Stimulated activated CD8-positive, alpha-beta memory T cell treated with anti-CD3 and anti-CD28 coated beads, Interleukin-7, amount 100 ng/mL, for 48 hours (primary cell): Measurements from ENCODE around the gene SP4.
A peak's percentile ranks its signal among the peaks of the same experiment; 100 is the strongest.

Source experiments
- DNase-seq, 2 donors: peaks; one replicate each; pipeline ENCODE4 v3.0.0-alpha.2; 2020; ENCODE audit warnings: low read depth in 1 of 2; ENCODE audit errors: extremely low read depth in 1 of 2

SP4 gene

DNA sequence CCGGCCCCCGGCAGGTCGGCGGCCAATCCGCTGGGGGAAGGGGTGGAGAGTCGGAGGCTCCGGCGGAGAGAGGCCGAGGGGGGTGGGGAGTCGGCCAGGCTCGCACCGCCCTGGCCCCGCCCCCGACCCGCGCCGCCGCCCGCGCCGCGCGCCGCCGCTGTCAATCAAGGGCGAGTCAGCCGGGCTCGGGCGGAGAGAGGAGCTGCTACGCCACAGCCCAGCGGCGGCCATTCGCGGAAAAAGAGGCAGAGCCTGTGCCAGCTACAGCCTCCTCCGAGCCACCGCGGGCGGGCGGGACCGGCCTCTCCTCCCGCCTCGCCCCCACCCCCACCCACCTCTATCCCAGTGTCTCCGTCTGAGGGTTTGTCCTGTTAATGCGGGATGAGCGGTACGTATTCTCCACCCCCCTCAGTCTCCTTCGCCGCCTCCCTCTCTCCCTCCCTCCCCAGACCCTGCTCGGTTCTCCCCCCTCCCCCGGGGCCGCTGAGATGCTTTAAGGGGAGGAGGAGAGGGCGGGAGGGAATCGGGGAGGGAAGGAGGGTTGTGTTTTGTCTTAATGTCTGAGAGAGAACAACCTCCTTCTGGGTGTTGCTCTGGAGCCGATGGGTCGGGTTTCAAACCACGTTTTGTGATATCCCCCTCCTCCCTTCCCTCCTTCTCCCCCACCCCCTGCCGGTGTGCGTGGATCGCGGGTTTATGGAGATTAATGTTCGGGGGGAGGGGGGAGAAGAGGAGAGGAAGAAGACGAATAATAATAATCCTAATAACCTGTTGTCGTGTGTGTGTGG lies at the start of gene SP4:
TSS of gene SP4 (plus strand) at position 213 of the 788 bp plus-strand sequence. CDS start at position 382, 169 bp downstream.
- DNase-seq = peak; percentile 91 to 97

DNA sequence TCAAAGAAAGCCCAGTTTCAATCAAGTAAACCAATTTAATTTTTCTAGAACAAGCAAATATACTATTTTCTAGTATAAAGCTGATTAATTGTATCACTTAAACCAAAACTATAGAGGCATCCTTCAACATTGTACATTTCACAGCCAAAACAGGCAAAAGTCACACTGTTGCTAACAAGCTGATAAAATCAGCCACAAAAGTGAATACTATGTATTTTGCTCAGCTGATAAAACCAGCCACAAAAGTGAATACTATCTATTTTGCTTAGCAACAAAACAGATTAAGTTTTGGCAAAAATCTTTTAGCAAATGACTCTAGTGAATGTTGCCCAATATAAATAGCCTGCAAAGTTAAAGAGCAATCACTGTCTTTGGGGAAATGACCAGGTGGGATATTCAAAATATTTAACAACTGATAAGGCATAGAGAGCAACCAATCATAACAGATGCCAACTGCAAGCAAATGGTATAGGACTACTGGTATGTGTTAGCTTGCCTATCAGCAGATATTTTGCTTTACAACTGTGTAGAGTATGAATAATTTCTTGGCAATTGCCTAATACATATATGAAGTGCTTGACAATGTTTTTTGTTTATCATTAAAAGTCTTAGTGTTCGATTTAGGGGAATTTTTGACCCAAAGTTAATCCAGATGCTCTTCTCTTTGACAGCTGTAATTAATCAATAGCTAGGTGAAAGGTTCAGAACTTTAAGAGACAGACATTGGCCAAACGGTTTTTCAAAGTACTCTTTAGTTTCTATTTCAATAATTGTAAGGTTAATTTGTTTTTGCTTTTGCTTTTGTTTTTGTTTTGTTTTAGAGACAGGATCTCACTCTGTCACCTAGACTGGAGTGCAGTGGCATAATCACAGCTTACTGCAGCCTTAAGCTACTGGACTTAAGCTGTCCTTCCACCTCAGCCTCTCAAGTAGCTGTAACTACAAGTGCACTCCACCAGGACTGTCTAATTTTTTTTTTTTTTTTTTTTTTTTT lies 44.4 kb upstream of the SP4 start:
- no peak for DNase-seq

DNA sequence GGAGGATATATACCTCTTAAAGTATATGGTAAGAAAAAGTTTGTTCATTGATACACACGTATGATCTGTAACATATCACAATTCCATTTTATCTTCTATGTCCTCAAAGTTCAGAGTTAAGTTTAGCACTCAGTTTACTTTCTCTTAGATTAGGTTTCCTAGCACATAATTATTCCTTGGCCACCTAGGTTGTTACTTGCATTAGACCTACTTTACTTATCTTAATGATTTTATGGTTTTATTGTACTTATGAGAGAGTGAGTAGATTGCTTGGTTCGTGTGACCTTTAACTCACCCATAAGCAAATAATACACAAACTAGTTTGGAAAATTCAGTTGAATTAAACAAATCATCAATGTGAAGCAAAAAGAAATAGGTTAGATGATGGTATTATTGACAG lies 33.9 kb upstream of the SP4 start:
- no peak for DNase-seq

DNA sequence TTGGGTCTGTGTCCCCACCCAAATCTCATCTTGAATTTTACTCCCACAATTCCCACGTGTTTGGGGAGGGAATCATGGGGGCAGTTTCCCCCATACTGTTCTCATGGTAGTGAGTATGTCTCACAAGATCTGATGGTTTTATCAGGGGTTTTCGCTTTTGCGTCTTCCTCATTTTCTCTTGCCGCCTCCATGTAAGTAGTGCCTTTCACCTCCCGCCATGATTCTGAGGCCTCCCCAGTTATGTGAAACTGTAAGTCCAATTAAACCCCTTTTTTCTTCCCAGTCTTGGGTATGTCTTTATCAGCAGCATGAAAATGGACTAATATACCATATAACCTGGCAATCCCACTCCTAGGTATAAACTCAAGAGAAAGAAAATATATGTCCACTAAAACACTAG lies 25.9 kb upstream of the SP4 start:
- DNase-seq = no peak

DNA sequence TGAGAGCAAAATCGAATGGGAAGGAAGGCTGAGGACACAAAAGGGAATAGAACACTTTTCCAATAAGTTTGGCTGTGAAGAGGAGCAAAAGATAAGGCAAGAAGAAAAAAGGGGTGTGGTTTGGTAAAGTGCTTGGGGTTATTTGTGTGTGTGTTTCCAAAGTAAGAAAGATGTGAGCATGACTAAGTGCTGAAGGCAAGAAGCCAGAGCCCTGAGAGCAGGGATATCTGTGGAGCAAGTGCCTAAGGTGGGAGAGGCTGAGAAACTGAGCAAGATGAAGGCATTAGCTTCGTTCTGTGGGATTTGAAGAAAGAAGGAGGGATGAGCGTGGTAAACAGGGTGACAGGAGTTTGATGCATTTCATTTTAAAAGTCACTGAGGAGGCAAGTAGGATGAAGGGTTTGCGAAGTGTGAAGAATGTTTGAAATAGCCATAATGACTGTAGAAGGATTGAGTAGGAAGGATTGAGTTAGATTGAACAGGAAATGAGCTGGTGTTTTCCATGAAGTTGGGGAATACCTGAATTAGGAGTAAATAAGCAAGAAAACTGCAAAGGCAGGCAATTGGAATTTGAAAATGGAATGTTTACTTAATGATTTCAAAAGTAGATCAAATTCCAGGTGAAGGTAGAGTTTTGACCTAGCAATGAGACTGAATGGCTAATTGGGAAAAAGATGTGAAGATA lies 19.9 kb upstream of the SP4 start:
- DNase-seq = no peak

DNA sequence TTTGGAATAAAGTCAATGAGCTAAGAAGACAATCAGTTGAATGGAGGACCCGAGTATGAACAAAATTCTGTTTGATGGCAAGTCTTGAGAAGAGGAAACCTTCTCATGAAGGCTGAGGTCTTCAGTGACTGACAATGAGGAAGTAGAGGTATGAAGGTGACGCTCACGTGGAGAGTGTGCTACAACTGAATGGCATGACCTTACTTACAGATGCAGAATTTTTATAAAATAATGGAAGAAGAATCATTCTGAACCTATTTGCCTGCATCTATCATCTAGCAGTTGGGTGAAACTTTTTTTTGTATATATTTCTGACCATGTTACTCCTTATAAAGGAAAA lies 19.4 kb upstream of the SP4 start:
- DNase-seq = no peak

DNA sequence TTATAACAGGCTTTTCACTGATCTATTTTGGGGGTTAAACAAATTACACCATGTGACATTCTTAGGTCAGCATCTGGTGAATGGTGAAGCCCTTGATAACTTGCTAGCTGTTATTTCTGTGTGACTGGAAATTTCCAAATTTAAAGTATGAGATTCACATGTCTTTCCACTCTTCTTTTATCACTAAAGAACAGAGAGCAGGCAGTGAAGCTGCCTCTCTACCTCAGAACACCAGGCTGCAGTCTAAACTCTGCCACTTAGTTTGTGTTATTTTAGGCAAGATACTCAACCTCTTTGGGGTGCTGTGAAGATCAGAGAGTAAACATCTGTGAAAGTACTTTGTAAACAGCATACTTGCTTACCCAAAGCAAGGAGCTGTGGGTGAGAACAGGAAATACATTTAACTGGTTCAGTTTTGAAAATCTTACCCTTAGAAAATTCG lies 15.5 kb upstream of the SP4 start:
- DNase-seq = no peak

DNA sequence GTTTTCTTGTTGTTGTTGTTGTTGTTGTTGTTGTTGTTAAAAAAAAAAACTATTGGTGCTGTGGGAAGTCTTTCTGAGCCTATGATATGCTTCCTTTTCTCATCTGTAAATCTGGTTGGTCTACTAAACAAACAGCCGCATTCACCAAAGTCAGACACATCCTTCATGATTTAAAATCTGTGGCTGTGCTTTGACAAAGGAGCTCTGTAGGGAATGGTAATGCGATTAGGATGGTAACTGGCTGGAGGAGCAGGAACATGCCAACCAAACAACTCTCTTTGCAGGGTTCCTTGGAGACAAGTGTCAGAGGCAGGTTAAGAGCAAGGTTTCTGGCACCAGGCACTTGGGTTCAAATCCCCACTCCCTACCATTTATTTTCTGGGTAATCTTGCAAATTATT lies 14.9 kb upstream of the SP4 start:
- no peak for DNase-seq

DNA sequence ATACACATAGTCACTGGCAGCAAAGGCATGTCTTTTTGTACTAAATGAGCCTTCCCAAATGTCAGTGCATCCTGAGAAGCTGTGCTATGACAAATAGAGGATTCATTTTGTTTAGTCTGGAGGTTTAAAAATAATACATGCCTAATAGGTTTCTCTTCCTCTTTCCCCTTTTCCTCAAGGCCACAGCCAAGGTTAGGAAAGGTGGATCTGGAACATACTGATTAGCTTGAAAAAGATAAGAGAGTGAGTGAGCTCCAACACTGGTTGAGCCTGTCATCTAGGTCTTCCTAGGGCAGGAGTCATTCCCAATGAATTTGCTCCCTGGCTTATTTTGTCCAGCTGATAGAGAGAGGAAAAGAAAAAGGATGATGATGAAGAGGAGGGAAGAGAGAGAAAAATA lies 14.4 kb upstream of the SP4 start:
- no peak for DNase-seq

DNA sequence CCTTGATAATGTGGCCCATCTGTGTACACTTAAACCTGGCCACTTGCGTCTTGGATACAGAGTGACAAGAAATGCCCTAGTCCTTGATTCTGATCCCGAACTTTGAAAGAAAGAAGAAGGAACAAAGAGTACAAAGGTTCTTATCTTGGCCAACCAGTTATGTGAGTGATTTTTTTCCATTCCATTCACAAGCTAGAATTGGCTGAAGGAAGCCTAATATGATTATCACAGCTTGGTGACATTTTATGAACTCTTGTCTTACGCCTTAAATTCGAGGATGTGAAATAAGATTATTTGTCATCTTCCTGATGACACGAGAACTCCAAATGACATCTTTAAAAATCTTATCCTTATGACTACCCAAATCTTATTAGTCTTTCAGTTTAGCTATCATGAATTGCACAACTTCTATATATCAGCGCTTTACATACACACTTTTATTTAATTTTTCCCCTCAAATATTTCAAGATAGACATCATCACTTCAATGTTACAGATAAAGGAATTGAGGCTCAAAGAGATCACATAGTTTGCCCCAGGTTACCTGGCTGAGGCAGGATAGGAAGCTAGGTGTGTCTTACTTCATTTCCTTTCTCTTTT lies 13.0 kb upstream of the SP4 start:
- no peak for DNase-seq

DNA sequence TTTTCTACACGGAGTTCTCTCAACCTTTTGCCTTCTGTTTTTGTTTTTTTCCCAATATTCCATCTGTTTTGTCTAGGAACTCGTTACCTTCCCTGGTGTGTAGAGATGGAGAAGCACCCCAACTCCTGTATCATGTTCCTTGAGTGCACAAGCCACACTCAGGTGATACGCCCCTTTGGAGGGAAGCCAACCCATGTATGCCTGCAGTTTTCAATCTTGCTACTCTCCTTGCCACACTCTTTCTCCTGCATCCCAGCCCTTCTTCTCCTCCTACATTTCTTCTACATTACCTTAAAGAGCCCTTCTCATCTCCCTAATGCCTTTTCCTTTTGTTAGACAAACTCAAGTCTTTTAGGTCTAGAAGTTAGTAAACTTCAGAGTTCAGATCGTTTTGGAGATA lies 10.2 kb upstream of the SP4 start:
- no peak for DNase-seq

DNA sequence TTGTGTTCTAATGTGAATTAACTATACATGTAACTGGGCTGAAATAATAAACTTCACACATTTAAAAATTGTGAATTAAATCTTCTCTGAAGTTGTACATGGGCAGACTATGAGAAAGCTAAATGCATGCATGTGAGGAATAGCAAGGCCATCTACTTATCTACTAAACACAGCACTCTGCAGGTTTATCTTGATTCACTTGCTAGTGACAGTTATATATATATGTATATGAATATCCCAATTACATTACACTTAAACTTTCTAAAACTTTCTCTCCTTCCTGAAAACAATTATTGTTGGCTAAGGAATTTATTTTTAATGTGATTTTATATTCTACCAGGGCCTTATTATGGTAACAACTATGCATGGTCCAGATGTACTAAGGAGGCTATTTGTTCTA lies 5.1 kb upstream of the SP4 start:
- DNase-seq = no peak

DNA sequence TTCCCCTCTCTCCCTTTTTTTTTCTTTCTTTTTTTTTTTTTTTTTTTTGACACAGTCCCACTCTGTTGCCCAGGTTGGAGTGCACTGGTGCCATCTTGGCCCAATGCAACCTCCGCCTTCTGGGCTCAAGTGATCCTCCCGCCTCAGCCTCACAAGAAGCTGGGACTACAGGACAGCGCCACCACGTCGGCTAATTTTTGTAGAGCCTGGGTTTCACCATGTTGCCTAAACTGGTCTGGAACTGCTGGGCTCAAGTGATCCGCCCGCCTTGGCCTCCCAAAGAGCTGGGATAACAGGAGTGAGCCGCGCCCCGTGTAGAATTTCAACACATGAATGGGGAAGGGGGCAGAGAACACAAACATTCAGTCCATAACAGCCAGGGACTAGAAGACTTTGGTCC lies 2.6 kb upstream of the SP4 start:
- DNase-seq = no peak

DNA sequence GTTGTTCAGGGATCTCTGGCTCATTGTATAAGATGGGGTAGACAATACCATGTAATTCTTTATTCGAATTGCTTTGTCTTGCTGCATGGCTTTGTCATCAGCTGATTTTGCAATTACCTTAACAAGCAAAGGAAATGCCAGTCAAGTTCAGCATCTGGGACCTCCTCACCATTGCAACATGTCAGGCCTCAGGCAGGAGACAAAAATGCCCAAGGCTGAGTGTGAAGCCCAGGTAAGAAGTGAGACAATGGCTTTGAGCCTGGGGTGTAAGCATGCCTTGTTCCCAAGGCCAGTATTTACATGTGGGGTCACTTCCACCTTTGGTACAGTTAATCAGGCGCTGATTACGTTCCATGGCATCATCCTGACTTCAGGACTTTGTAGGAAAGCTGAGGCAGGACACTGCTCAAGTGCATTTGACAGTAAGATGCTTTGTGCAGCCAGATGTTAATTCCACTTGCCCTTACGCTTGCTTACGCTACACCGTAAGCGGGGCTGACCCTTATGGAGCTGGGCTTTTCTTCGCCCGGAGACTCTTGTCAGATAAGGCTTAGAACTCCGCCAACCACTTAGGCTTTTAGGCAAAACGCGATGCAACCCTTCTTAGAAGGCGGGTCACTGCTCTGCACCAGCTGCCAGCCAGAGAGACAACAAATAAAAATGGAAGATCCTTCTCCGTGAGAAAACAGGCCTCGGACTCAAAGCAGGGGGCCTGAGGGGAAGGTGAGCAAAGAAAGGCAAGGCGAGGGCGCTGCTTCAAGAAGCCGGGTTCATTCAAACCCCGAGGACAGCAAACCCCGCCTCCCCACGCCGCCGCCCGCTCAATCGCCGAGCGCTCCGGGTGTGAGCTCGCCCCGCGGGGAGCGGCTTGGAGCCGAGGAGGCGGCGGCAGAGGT lies 1.3 kb upstream of the SP4 start:
- DNase-seq = no peak

DNA sequence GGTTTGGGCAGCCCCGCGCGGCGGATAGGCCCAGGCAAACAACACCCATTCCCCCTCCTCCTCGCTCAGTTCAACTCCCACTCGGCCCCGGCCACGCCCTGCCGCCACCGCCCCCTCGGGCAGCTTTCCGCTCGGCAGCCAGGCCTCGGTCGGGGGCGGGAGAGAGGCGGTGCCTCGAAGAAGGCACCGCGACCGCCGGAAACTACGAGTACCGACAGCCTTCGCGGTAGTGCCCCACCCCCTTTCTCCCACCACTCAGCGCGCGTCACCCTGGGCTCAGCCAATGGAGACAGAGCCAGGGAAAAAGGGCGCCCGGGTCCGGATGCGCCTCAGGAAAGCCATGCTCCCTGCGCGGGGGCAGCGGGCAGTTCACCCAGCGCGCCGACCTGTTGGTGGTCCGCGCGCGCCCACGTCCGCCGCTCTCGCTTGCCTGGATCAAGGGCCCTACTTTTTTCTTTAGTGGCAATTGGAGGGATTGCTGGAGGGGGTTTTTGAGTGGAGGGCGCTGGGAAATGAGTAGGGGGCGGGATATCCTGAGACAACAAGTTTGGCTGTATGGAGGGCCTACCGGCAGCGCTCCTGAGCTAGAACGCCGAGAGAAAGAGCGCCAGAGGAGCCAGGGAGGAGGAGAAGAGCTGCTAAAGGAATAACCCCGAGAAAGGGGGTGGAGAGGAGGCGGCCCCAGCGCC lies 557 bp upstream of the SP4 start:
- peak; percentile 99 for DNase-seq

DNA sequence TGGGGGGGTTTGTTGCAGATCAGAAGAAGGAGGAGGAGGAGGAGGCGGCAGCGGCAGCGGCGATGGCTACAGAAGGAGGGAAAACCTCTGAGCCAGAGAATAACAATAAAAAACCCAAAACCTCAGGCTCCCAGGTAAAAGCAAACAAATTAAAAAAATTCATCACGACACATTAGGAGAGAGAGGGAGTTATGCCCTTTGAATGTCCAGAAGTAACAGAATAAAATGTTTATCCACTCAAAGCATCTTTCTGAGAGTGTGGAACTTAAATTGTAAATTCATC lies 717 bp downstream of the SP4 start:
- DNase-seq = no peak

DNA sequence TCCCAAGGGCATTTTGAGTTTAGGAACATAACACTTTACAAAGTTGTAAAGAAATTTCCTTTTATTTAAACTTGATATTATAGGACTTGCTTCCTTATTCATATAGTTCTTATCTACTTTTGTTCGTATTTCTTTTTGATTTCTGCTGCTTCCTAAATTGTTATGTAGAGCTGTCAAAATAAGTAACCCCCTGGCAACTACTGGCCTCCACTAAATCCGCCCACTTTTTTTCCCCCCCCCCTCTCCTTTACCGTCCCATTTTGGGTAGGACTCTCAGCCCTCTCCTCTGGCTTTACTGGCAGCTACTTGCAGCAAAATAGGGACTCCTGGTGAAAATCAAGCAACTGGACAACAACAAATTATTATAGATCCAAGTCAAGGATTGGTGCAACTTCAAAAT lies 1.1 kb downstream of the SP4 start:
- DNase-seq = no peak

DNA sequence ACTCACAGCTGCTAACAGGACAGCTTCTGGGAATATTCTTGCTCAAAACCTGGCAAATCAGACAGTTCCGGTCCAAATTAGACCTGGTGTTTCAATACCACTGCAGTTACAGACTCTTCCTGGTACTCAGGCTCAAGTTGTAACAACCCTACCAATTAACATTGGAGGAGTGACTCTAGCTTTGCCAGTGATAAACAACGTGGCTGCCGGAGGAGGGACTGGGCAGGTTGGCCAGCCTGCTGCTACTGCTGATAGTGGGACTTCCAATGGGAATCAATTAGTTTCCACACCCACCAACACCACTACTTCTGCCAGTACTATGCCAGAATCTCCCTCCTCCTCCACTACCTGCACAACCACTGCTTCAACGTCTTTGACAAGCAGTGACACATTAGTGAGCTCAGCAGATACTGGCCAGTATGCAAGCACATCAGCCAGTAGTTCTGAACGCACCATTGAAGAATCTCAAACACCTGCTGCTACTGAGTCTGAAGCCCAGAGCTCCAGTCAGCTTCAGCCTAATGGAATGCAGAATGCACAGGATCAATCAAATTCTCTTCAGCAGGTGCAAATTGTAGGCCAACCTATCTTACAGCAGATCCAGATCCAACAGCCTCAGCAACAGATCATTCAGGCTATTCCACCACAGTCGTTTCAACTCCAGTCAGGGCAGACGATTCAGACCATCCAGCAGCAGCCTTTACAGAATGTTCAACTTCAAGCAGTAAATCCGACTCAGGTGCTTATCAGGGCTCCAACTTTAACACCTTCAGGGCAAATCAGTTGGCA lies 2.1 kb downstream of the SP4 start:
- DNase-seq = no peak

DNA sequence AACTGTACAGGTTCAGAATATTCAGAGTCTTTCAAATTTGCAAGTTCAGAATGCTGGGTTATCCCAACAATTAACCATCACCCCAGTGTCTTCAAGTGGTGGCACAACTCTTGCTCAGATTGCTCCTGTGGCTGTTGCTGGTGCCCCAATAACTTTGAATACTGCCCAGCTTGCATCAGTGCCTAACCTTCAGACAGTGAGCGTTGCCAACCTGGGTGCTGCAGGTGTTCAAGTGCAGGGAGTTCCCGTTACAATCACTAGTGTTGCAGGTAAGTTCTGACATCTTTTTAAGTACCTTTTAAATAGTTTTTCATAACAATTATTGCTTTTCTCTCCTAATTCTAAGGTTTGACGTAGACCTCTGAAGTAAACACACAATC lies 2.7 kb downstream of the SP4 start:
- DNase-seq = no peak
